Liver (tissue), 9 donors: ENCODE results near the gene RNF217. TPM values are rescaled to one million over a fixed set of nuclear protein-coding genes. Genes with fewer than 3 reads are reported as not detected.

Experiments
- DNase-seq: peaks from one replicate; pipeline ENCODE4 v3.0.0-alpha.2; 2017; ENCODE audit warnings: low spot score
- H3K27ac ChIP-seq, 2 donors: one replicate each; pipeline ENCODE4 v1.7.0; 2013; ENCODE audit warnings: inconsistent platforms in 2 of 2, low read length in 2 of 2, control low read depth in 1 of 2, low read depth in 1 of 2, mild to moderate bottlenecking in 1 of 2
- H3K27me3 ChIP-seq, 4 donors: one replicate each; pipeline versions ENCODE4 v1.6.1 to v1.7.0; 2013; ENCODE audit warnings: low read length in 3 of 4, inconsistent platforms in 1 of 4, mild to moderate bottlenecking in 1 of 4, moderate library complexity in 1 of 4; ENCODE audit not compliant: control insufficient read depth in 4 of 4, insufficient read depth in 4 of 4
- H3K36me3 ChIP-seq, 4 donors: one replicate each; pipeline versions ENCODE4 v1.6.1 to v1.7.0; 2013; ENCODE audit warnings: low read length in 3 of 4, mild to moderate bottlenecking in 3 of 4, low read depth in 1 of 4, moderate library complexity in 1 of 4; ENCODE audit not compliant: control insufficient read depth in 4 of 4, insufficient read depth in 3 of 4
- H3K4me1 ChIP-seq, 4 donors: one replicate each; pipeline versions ENCODE4 v1.6.1 to v1.7.0; 2013; ENCODE audit warnings: low read length in 3 of 4, mild to moderate bottlenecking in 3 of 4, moderate library complexity in 1 of 4; ENCODE audit not compliant: control insufficient read depth in 4 of 4, insufficient read depth in 4 of 4
- H3K4me3 ChIP-seq, 3 donors: one replicate each; pipeline versions ENCODE4 v1.6.1 to v1.7.0; 2013; ENCODE audit warnings: low read length in 3 of 3, control low read depth in 1 of 3, low read depth in 1 of 3, mild to moderate bottlenecking in 1 of 3
- H3K9ac ChIP-seq, 2 donors: one replicate each; pipeline ENCODE4 v1.7.0; 2013; ENCODE audit warnings: low read length in 2 of 2, mild to moderate bottlenecking in 2 of 2, moderate library complexity in 2 of 2, control low read depth in 1 of 2, low read depth in 1 of 2
- H3K9me3 ChIP-seq, 4 donors: one replicate each; pipeline versions ENCODE4 v1.6.1 to v1.7.0; 2013; ENCODE audit warnings: low read length in 3 of 4; ENCODE audit not compliant: control insufficient read depth in 4 of 4
- EGR1 ChIP-seq, 2 donors: IDR thresholded peaks; 2 replicates each; pipeline ENCODE4 v1.6.1; 2016 to 2018; ENCODE audit warnings: antibody characterized with exemption in 2 of 2, low read depth in 2 of 2
- FOXA1 ChIP-seq: IDR thresholded peaks from 2 replicates; pipeline ENCODE4 v1.6.1; 2016; ENCODE audit warnings: antibody characterized with exemption
- GABPA ChIP-seq, 2 donors: IDR thresholded peaks in 1 of 2; conservative IDR thresholded peaks in 1 of 2; 2 replicates each; pipeline ENCODE4 v1.6.1; 2016; ENCODE audit warnings: antibody characterized with exemption in 2 of 2, mild to moderate bottlenecking in 1 of 2, moderate library complexity in 1 of 2
- HNF4A ChIP-seq, 2 donors: conservative IDR thresholded peaks; 2 replicates each; pipeline ENCODE4 v1.6.1; 2016; ENCODE audit warnings: antibody characterized with exemption in 2 of 2, mild to moderate bottlenecking in 2 of 2
- JUND ChIP-seq, 2 donors: IDR thresholded peaks; 2 replicates each; pipeline ENCODE4 v1.6.1; 2016; ENCODE audit warnings: antibody characterized with exemption in 2 of 2
- RAD21 ChIP-seq, 2 donors: IDR thresholded peaks; 2 replicates each; pipeline ENCODE4 v1.6.1; 2016; ENCODE audit warnings: antibody characterized with exemption in 2 of 2, mild to moderate bottlenecking in 2 of 2
- SP1 ChIP-seq: IDR thresholded peaks from 2 replicates; pipeline ENCODE4 v1.6.1; 2018; ENCODE audit warnings: antibody characterized with exemption, mild to moderate bottlenecking
- TAF1 ChIP-seq: conservative IDR thresholded peaks from 2 replicates; pipeline ENCODE4 v1.6.1; 2016; ENCODE audit warnings: antibody characterized with exemption, mild to moderate bottlenecking
- YY1 ChIP-seq: IDR thresholded peaks from 2 replicates; pipeline ENCODE4 v1.6.1; 2016; ENCODE audit warnings: antibody characterized with exemption, mild to moderate bottlenecking
- WGBS: extraction: QIAGEN DNeasy Blood & Tissue Kit; methylation state at CpG from one replicate; pipeline ENCODE4 v1.1.7; 2013; 5-methylcytosine and 5-hydroxymethylcytosine counted together
- polyA plus RNA-seq, 2 donors: library from polyadenylated mRNA; stranded (reverse) in 1 of 2; unstranded in 1 of 2; fragments of 200-250 nt in 1 of 2; fragments of >200 nt in 1 of 2; fragmentation: Nextera tagmentation in 1 of 2; extraction: Ambion mirVana in 1 of 2; gene quantifications; one replicate each; pipeline versions ENCODE4 v1.2.1 to v1.2.3, GENCODE V29; 2013 to 2015
- total RNA-seq, 2 donors: library from RNA; depleted of rRNA; stranded (reverse); fragments of >200 nt; gene quantifications; one replicate each; pipeline ENCODE4 v1.2.3, GENCODE V29; 2014
- TF ChIP-seq, protein P1 (sequence below): IDR thresholded peaks from 2 replicates; pipeline ENCODE4 v1.6.1; 2016; ENCODE audit warnings: antibody characterized with exemption, mild to moderate bottlenecking
- TF ChIP-seq, protein P2 (sequence below): IDR thresholded peaks from 2 replicates; pipeline ENCODE4 v1.6.1; 2016; ENCODE audit warnings: antibody characterized with exemption
- TF ChIP-seq, protein P3 (sequence below): IDR thresholded peaks from 2 replicates; pipeline ENCODE4 v1.6.1; 2016; ENCODE audit warnings: antibody characterized with exemption
- TF ChIP-seq, protein P4 (sequence below): IDR thresholded peaks from 2 replicates; pipeline ENCODE4 v1.6.1; 2016; ENCODE audit warnings: antibody characterized with exemption
- TF ChIP-seq, protein P5 (sequence below): fragments of 150-350 bp; IDR thresholded peaks from 2 replicates; pipeline ENCODE4 v1.5.1; 2017; ENCODE audit warnings: improper control_type of control experiment, low read depth, low read length; ENCODE audit not compliant: missing input control
- donor health status: healthy.
- donor health status: healthy.
- donor health status: healthy.
- donor health status: healthy.
- donor health status: healthy.

Gene RNF217
- total and polyA plus RNA-seq, 4 donors: 2.3 to 18.3 (median 4.1) TPM

DNA sequence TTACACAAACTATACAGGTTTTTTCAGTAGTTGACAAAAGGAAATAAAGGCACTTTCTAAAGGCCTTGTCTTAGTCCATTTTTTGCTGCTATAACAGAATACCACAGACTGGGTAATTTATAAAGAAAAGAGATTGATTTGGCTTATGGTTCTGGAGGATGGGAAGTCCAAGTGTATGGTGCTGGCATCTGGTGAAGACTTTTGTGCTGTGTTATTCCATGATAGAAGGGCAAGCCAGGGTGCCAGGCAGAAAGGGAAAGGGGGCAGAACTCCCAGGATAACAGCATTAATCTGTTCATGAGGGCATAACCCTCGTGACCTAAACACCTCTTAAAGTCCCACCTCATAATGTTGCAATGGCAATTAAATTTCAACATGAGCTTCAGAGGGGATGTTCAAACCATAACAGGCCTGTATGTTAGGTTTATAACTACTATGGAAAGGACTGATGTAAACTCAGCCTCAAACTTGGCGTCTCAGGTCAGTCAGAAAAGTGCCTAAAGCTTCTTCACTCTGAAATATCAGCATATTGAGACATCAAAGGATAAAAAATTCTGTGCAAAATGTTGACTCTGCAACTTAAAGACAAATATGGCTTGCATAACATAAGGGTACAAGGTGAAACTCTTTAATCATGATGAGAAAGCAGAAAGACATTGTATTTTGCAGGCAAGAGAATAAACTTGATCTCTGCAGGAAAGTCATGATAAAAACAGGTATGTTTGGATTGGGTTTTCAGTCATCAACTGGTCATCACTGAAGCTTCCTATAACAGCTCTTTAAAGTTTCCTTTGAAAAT, 42.8 kb downstream of the RNF217 start:
- Histone ChIP-seq H3K27ac (no peak overlapping the region), H3K9me3 (no peaks in the 10 kb centered on the region), H3K9ac (no peak overlapping the region), H3K36me3 (no peaks in the 10 kb centered on the region), H3K4me1 (peaks cover 0 to 3% (median 1%) of the 10 kb centered on the region in 4 donors), H3K4me3 (no peak overlapping the region), H3K27me3 (no peaks in the 10 kb centered on the region)
- TF ChIP-seq, protein P1, sequence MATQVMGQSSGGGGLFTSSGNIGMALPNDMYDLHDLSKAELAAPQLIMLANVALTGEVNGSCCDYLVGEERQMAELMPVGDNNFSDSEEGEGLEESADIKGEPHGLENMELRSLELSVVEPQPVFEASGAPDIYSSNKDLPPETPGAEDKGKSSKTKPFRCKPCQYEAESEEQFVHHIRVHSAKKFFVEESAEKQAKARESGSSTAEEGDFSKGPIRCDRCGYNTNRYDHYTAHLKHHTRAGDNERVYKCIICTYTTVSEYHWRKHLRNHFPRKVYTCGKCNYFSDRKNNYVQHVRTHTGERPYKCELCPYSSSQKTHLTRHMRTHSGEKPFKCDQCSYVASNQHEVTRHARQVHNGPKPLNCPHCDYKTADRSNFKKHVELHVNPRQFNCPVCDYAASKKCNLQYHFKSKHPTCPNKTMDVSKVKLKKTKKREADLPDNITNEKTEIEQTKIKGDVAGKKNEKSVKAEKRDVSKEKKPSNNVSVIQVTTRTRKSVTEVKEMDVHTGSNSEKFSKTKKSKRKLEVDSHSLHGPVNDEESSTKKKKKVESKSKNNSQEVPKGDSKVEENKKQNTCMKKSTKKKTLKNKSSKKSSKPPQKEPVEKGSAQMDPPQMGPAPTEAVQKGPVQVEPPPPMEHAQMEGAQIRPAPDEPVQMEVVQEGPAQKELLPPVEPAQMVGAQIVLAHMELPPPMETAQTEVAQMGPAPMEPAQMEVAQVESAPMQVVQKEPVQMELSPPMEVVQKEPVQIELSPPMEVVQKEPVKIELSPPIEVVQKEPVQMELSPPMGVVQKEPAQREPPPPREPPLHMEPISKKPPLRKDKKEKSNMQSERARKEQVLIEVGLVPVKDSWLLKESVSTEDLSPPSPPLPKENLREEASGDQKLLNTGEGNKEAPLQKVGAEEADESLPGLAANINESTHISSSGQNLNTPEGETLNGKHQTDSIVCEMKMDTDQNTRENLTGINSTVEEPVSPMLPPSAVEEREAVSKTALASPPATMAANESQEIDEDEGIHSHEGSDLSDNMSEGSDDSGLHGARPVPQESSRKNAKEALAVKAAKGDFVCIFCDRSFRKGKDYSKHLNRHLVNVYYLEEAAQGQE: no peak
- DNase-seq: no peak
- 92% methylated on average over 2 of the region's 2 CpGs for WGBS

DNA sequence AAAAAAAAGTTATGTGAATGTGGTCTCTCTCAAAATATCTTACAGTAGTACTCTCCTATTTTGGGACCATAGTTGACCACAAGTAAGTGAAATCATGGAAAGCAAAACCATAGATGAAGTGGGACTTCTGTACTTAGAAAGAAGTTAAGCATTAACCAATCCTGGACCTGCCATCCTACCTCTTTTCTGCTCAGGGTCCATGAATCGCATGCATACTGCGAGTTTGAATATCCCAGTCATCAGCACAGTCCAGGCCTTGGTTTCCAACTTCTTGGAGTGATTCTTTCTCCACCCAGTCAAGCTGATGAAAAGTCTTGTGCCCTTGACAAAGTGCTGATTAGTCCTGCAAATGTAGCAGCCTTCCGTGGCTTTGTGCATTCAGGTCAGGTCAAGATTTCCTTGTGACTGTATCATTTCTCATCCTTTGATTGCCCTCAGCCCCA, 46.0 kb downstream of the RNF217 start:
- whole genome bisulfite sequencing: 71% methylated on average over 3 of the region's 3 CpGs

More for the DNA sequence above, 46.0 kb downstream of the RNF217 start:
- H3K9ac ChIP-seq: no peak overlapping the region
- DNase-seq: no peak
- no peaks in the 10 kb centered on the region for H3K9me3 ChIP-seq
- no peak overlapping the region for H3K27ac ChIP-seq
- no peaks in the 10 kb centered on the region for H3K27me3 ChIP-seq
- H3K4me1 ChIP-seq: peaks cover 0 to 3% (median 0%) of the 10 kb centered on the region in 4 donors
- no peaks in the 10 kb centered on the region for H3K36me3 ChIP-seq
- H3K4me3 ChIP-seq: no peak overlapping the region
- TF ChIP-seq JUND (IDR thresholded peaks at IDR 0.05) (no peak), HNF4A (conservative IDR thresholded peaks at IDR 0.05) (no peak), TAF1 (no peak), YY1 (no peak), EGR1 (IDR thresholded peaks at IDR 0.05; ENCODE audit: low read depth in 2 of 2) (no peak), GABPA (IDR thresholded peaks at IDR 0.05 in 1 of 2, conservative IDR thresholded peaks at IDR 0.05 in 1 of 2) (no peak), FOXA1 (no peak), SP1 (no peak), RAD21 (IDR thresholded peaks at IDR 0.05) (no peak)
- TF ChIP-seq, protein P2, sequence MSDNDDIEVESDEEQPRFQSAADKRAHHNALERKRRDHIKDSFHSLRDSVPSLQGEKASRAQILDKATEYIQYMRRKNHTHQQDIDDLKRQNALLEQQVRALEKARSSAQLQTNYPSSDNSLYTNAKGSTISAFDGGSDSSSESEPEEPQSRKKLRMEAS: no peak
- TF ChIP-seq, protein P3, sequence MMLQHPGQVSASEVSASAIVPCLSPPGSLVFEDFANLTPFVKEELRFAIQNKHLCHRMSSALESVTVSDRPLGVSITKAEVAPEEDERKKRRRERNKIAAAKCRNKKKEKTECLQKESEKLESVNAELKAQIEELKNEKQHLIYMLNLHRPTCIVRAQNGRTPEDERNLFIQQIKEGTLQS: no peak
- TF ChIP-seq, protein P4, sequence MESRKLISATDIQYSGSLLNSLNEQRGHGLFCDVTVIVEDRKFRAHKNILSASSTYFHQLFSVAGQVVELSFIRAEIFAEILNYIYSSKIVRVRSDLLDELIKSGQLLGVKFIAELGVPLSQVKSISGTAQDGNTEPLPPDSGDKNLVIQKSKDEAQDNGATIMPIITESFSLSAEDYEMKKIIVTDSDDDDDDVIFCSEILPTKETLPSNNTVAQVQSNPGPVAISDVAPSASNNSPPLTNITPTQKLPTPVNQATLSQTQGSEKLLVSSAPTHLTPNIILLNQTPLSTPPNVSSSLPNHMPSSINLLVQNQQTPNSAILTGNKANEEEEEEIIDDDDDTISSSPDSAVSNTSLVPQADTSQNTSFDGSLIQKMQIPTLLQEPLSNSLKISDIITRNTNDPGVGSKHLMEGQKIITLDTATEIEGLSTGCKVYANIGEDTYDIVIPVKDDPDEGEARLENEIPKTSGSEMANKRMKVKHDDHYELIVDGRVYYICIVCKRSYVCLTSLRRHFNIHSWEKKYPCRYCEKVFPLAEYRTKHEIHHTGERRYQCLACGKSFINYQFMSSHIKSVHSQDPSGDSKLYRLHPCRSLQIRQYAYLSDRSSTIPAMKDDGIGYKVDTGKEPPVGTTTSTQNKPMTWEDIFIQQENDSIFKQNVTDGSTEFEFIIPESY: no peak
- TF ChIP-seq, protein P5, sequence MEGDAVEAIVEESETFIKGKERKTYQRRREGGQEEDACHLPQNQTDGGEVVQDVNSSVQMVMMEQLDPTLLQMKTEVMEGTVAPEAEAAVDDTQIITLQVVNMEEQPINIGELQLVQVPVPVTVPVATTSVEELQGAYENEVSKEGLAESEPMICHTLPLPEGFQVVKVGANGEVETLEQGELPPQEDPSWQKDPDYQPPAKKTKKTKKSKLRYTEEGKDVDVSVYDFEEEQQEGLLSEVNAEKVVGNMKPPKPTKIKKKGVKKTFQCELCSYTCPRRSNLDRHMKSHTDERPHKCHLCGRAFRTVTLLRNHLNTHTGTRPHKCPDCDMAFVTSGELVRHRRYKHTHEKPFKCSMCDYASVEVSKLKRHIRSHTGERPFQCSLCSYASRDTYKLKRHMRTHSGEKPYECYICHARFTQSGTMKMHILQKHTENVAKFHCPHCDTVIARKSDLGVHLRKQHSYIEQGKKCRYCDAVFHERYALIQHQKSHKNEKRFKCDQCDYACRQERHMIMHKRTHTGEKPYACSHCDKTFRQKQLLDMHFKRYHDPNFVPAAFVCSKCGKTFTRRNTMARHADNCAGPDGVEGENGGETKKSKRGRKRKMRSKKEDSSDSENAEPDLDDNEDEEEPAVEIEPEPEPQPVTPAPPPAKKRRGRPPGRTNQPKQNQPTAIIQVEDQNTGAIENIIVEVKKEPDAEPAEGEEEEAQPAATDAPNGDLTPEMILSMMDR: no peak
